ENCODE results near the gene PALD1. TPM values are rescaled to one million over a fixed set of nuclear protein-coding genes. Genes with fewer than 3 reads are reported as not detected.
A peak's percentile ranks its signal among the peaks of the same experiment; 100 is the strongest.

PALD1 gene
- total and polyA plus RNA-seq, 9 of the 15 experiments (the other 6 are each of a cell fraction or from before 2014, with no cell fraction given) = 0.03 to 0.29 (median 0.09) TPM; not detected in 2

- 3% methylated on average over 7 of the region's 7 CpGs for WGBS (ENCODE audit: insufficient coverage, low coverage, missing lambda C conversion rate)
- Histone ChIP-seq H3K27me3 (ENCODE audit: control insufficient read depth in 2 of 2, insufficient read depth in 2 of 2, low read length in 2 of 2) (peaks cover 57 to 95% of the 10 kb centered on the region in 2 experiments), H3K36me3 (ENCODE audit: control insufficient read depth, insufficient read depth, low read length) (no peaks in the 10 kb centered on the region), H2AFZ (ENCODE audit: low read depth, low read length) (no peak overlapping the region), H3K4me1 (replicated peaks in 1 of 2; ENCODE audit: control insufficient read depth in 2 of 2, insufficient read depth in 2 of 2, low read length in 2 of 2) (peaks cover 0 to 18% of the 10 kb centered on the region in 2 experiments; a peak in 4 of 5 replicates), H3K9ac (ENCODE audit: insufficient read depth in 1 of 2, low read depth in 2 of 2, low read length in 2 of 2) (no peak overlapping the region), H3K4me2 (ENCODE audit: insufficient read depth, low read length) (no peak overlapping the region), H3K27ac (ENCODE audit: extremely low read depth, low read depth, low read length) (no peak overlapping the region), H4K20me1 (replicated peaks; ENCODE audit: control insufficient read depth, insufficient read depth, low read length) (peaks cover 31% of the 10 kb centered on the region), H3K9me1 (ENCODE audit: control insufficient read depth, insufficient read depth, low read length) (no peaks in the 10 kb centered on the region), H3K9me3 (replicated peaks; ENCODE audit: control insufficient read depth, insufficient read depth, low read depth, low read length) (no peaks in the 10 kb centered on the region), H3K4me3 (no peak overlapping the region), H3K79me2 (ENCODE audit: control insufficient read depth, insufficient read depth, low read length) (no peaks in the 10 kb centered on the region)
- TF ChIP-seq MGA (IDR thresholded peaks at IDR 0.05) = no peak
- 0 out of 2 replicates have a peak, but pooled peaks have one; percentile 24 for TF ChIP-seq ZKSCAN1 (IDR thresholded peaks at IDR 0.05; ENCODE audit: low read depth, low read length)
- ChIA-PET POLR2A (interaction anchor here (0.6 to 1.6 kb wide), 3 partner anchors 10 to 47 kb away, joined by 3 to 5 read pairs (median 5); no protein-coding TSS in a partner anchor), CTCF (ENCODE audit: low intra/inter-chr PET ratio) (no interaction called here)
- no peak for DNase-seq (ENCODE audit: extremely low read depth in 1 of 4, low spot score in 3 of 4)
- in situ Hi-C loops (cut with MboI) (no loop called here), intact Hi-C loops (cut with micrococcal nuclease) (loop anchor here (5.0 kb wide), 1 partner anchor 51 kb away; no protein-coding TSS in a partner anchor)
- no peak for ATAC-seq
- no TSS peak for BruUV-seq (replicated peaks)
- FAIRE-seq = peak; percentile 44
Measured at GRCh38 chr10:70476249-70477035, 2.1 kb upstream of the PALD1 start.
